WTC11 (cell line): Measurements from ENCODE around the gene C22orf23. TPM values are rescaled to one million over a fixed set of nuclear protein-coding genes. Genes with fewer than 3 reads are reported as not detected.

Source experiments
- ATAC-seq: fragments of 200-7000 bp; cut with Tn5 transposase; 2 replicates; pipeline ENCODE4 v1.10.0; 2021; ENCODE audit warnings: mild to moderate bottlenecking, moderate library complexity
- CTCF ChIA-PET: fragments of 300-600 bp; sonication (Branson Sonifier 250); formaldehyde crosslinking; loops from one replicate; lab custom pipeline; 2021; ENCODE audit warnings: antibody characterized with exemption; lab: Charles Lee
- POLR2A ChIA-PET: fragments of 350-600 bp; sonication (Branson Sonifier 250); formaldehyde crosslinking; loops from one replicate; lab custom pipeline; 2021; ENCODE audit warnings: antibody characterized with exemption; lab: Charles Lee
- DNase-seq: peaks from one replicate; pipeline ENCODE4 v3.0.0; 2021; ENCODE audit warnings: low spot score
- H3K27ac Mint-ChIP-seq: 2 replicates; pipeline ENCODE4 v1.8.0; 2021; ENCODE audit warnings: mixed read lengths
- H3K27me3 Mint-ChIP-seq: 2 replicates; pipeline ENCODE4 v1.8.0; 2021; ENCODE audit warnings: low read depth, mild to moderate bottlenecking, moderate library complexity, mixed read lengths
- H3K36me3 Mint-ChIP-seq: 2 replicates; pipeline ENCODE4 v1.8.0; 2021; ENCODE audit warnings: mixed read lengths
- H3K4me1 Mint-ChIP-seq: 2 replicates; pipeline ENCODE4 v1.8.0; 2022; ENCODE audit warnings: mixed read lengths
- H3K4me3 Mint-ChIP-seq: 2 replicates; pipeline ENCODE4 v1.8.0; 2021; ENCODE audit warnings: mild to moderate bottlenecking, moderate library complexity, mixed read lengths
- H3K9me3 Mint-ChIP-seq: 2 replicates; pipeline ENCODE4 v1.8.0; 2021; ENCODE audit warnings: mixed read lengths
- ESRRA ChIP-seq: sonication (generic); formaldehyde crosslinking; IDR thresholded peaks from 2 replicates; pipeline ENCODE4 v1.8.1; 2022; ENCODE audit warnings: mild to moderate bottlenecking, missing genetic modification reagents, borderline replicate concordance
- SMAD3 ChIP-seq: sonication (generic); formaldehyde crosslinking; IDR thresholded peaks from 2 replicates; pipeline ENCODE4 v1.8.0; 2022; ENCODE audit warnings: missing genetic modification reagents, mild to moderate bottlenecking, borderline replicate concordance
- SOX15 ChIP-seq: fragments of 250-450 bp; sonication (Bioruptor Pico); IDR thresholded peaks from 2 replicates; pipeline ENCODE4 v1.9.0; 2021; ENCODE audit warnings: mild to moderate bottlenecking
- SP1 ChIP-seq: sonication (generic); formaldehyde crosslinking; conservative IDR thresholded peaks from 2 replicates; pipeline ENCODE4 v1.8.1; 2022; ENCODE audit warnings: missing genetic modification reagents
- TEAD4 ChIP-seq: sonication (generic); formaldehyde crosslinking; IDR thresholded peaks from 2 replicates; pipeline ENCODE4 v1.8.0; 2022; ENCODE audit warnings: mild to moderate bottlenecking, missing genetic modification reagents
- ZBTB21 ChIP-seq: sonication (generic); formaldehyde crosslinking; IDR thresholded peaks from 2 replicates; pipeline ENCODE4 v1.8.1; 2023; ENCODE audit warnings: mild to moderate bottlenecking, missing genetic modification reagents, borderline replicate concordance
- ZNF263 ChIP-seq: sonication (generic); formaldehyde crosslinking; IDR thresholded peaks from 2 replicates; pipeline ENCODE4 v1.8.1; 2022; ENCODE audit warnings: low read depth, mild to moderate bottlenecking, moderate library complexity, missing genetic modification reagents
- ZNF317 ChIP-seq: sonication (generic); formaldehyde crosslinking; IDR thresholded peaks from 2 replicates; pipeline ENCODE4 v1.8.1; 2023; ENCODE audit warnings: low read depth, mild to moderate bottlenecking, moderate library complexity, missing genetic modification reagents, borderline replicate concordance
- total RNA-seq: library from RNA; stranded (reverse); gene quantifications from 3 replicates; pipeline ENCODE4 v1.2.3, GENCODE V29; 2021
- TF ChIP-seq, protein P1 (sequence below): fragments of 200-600 bp; IDR thresholded peaks from 2 replicates; pipeline ENCODE4 v1.8.0; 2022; ENCODE audit warnings: antibody characterized with exemption
- TF ChIP-seq, protein P2 (sequence below): sonication (generic); formaldehyde crosslinking; conservative IDR thresholded peaks from 2 replicates; pipeline ENCODE4 v1.8.1; 2022; ENCODE audit warnings: mild to moderate bottlenecking, missing genetic modification reagents
- TF ChIP-seq, protein P3 (sequence below): sonication (generic); formaldehyde crosslinking; IDR thresholded peaks from 2 replicates; pipeline ENCODE4 v1.8.1; 2022; ENCODE audit warnings: missing genetic modification reagents, borderline replicate concordance
- TF ChIP-seq, protein P4 (sequence below): sonication (generic); formaldehyde crosslinking; IDR thresholded peaks from 2 replicates; pipeline ENCODE4 v1.8.0; 2022; ENCODE audit warnings: mild to moderate bottlenecking, missing genetic modification reagents
- TF ChIP-seq, protein P5 (sequence below): sonication (generic); formaldehyde crosslinking; IDR thresholded peaks from 2 replicates; pipeline ENCODE4 v1.8.0; 2022; ENCODE audit warnings: mild to moderate bottlenecking, missing genetic modification reagents
- TF ChIP-seq, protein P6 (sequence below): sonication (generic); formaldehyde crosslinking; IDR thresholded peaks from 2 replicates; pipeline ENCODE4 v1.8.1; 2023; ENCODE audit warnings: mild to moderate bottlenecking, missing genetic modification reagents
- TF ChIP-seq, protein P7 (sequence below): fragments of 250-450 bp; sonication (Bioruptor Pico); IDR thresholded peaks from 2 replicates; pipeline ENCODE4 v1.9.0; 2021; ENCODE audit warnings: mild to moderate bottlenecking, borderline replicate concordance
- TF ChIP-seq, protein P8 (sequence below): sonication (generic); formaldehyde crosslinking; IDR thresholded peaks from 2 replicates; pipeline ENCODE4 v1.8.0; 2022; ENCODE audit warnings: missing genetic modification reagents

Gene C22orf23
- total RNA-seq, 1 experiment from 2014 or later = 0.72 TPM

DNA sequence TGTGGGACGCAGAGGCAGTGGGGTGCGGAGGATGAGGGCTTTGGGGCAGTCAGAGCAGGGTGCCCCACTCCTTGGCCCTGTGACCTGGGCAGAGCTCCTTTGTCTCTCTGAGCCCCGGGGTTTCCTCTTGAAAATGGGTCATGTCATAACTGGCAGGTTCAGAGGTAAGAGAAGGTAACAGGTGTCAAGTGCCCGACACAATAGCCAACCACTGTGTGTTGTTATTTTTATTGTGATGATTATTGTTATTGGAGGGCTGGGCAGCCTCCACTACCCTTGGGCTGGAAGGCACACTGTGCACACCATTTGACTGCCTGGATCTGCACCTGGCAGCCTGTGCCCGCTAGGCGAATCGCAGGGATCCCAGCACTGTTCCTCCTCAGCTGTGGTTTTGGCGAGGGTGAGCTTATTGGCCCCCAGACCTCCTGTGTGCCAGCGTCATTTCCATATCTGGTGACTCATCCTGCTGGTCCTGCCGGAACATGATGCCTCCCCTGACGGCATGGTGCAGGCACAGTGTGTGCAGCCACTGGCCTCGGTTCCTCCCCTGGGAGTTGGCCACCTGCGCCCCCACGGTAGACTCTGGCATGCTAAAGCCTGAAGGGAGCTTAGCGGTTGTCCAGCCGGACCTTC lies 46.4 kb upstream of the C22orf23 start:
- Mint-ChIP-seq H3K27me3 (peaks cover 2% of the 10 kb centered on the region; the same call in 1 of the 2 replicates), H3K4me1 (peaks cover 27% of the 10 kb centered on the region), H3K9me3 (no peaks in the 10 kb centered on the region), H3K4me3 (no peak overlapping the region), H3K27ac (0 out of 2 replicates have a peak overlapping the region, but pooled peaks have one; percentile 7), H3K36me3 (no peaks in the 10 kb centered on the region)
- DNase-seq (no peak), ATAC-seq (peak; percentile 45)
- CTCF ChIA-PET = interaction anchor here (0.6 to 1.5 kb wide), 5 partner anchors 12 to 182 kb away, joined by 3 to 6 read pairs (median 3); no protein-coding TSS in a partner anchor
- TF ChIP-seq TEAD4 (CRISPR knock-in tag) (no peak), ZNF317 (CRISPR knock-in tag) (no peak), ESRRA (CRISPR knock-in tag) (no peak), ZBTB21 (CRISPR knock-in tag) (no peak), SMAD3 (CRISPR knock-in tag) (no peak), SOX15 (CRISPR knock-in tag) (no peak), SP1 (CRISPR knock-in tag) (no peak)
- TF ChIP-seq, protein P1, sequence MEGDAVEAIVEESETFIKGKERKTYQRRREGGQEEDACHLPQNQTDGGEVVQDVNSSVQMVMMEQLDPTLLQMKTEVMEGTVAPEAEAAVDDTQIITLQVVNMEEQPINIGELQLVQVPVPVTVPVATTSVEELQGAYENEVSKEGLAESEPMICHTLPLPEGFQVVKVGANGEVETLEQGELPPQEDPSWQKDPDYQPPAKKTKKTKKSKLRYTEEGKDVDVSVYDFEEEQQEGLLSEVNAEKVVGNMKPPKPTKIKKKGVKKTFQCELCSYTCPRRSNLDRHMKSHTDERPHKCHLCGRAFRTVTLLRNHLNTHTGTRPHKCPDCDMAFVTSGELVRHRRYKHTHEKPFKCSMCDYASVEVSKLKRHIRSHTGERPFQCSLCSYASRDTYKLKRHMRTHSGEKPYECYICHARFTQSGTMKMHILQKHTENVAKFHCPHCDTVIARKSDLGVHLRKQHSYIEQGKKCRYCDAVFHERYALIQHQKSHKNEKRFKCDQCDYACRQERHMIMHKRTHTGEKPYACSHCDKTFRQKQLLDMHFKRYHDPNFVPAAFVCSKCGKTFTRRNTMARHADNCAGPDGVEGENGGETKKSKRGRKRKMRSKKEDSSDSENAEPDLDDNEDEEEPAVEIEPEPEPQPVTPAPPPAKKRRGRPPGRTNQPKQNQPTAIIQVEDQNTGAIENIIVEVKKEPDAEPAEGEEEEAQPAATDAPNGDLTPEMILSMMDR = no peak
- TF ChIP-seq, protein P2, sequence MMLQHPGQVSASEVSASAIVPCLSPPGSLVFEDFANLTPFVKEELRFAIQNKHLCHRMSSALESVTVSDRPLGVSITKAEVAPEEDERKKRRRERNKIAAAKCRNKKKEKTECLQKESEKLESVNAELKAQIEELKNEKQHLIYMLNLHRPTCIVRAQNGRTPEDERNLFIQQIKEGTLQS = no peak
- TF ChIP-seq, protein P3, sequence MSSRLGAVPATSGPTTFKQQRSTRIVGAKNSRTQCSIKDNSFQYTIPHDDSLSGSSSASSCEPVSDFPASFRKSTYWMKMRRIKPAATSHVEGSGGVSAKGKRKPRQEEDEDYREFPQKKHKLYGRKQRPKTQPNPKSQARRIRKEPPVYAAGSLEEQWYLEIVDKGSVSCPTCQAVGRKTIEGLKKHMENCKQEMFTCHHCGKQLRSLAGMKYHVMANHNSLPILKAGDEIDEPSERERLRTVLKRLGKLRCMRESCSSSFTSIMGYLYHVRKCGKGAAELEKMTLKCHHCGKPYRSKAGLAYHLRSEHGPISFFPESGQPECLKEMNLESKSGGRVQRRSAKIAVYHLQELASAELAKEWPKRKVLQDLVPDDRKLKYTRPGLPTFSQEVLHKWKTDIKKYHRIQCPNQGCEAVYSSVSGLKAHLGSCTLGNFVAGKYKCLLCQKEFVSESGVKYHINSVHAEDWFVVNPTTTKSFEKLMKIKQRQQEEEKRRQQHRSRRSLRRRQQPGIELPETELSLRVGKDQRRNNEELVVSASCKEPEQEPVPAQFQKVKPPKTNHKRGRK (CRISPR knock-in tag) = no peak
- TF ChIP-seq, protein P4, sequence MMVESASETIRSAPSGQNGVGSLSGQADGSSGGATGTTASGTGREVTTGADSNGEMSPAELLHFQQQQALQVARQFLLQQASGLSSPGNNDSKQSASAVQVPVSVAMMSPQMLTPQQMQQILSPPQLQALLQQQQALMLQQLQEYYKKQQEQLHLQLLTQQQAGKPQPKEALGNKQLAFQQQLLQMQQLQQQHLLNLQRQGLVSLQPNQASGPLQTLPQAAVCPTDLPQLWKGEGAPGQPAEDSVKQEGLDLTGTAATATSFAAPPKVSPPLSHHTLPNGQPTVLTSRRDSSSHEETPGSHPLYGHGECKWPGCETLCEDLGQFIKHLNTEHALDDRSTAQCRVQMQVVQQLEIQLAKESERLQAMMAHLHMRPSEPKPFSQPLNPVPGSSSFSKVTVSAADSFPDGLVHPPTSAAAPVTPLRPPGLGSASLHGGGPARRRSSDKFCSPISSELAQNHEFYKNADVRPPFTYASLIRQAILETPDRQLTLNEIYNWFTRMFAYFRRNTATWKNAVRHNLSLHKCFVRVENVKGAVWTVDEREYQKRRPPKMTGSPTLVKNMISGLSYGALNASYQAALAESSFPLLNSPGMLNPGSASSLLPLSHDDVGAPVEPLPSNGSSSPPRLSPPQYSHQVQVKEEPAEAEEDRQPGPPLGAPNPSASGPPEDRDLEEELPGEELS = no peak
- TF ChIP-seq, all 79 proteins: peak for 0
- POLR2A ChIA-PET = no interaction called here

DNA sequence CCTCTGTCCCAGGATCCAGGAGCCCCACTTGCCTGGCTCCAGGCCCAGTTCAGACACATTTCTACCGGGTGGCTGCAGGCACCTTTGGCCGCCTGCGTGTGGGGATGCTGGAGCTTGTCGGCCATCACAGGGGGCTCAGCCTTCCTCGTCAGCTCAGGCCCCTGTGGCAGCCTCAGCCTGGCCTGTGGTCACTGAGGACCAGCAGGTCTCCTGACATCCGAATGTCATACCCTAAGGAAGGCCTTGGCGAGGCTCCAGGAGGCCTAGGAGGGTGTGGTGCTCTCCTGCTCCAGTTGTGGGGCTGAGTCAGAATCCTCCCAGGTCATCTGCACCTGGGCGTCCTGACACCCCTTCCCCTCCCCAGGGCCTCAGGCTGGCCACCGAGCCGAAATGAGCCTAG lies 45.8 kb upstream of the C22orf23 start:
- ATAC-seq = no peak
- TF ChIP-seq, protein P5, sequence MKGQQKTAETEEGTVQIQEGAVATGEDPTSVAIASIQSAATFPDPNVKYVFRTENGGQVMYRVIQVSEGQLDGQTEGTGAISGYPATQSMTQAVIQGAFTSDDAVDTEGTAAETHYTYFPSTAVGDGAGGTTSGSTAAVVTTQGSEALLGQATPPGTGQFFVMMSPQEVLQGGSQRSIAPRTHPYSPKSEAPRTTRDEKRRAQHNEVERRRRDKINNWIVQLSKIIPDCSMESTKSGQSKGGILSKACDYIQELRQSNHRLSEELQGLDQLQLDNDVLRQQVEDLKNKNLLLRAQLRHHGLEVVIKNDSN (CRISPR knock-in tag) = no peak
- TF ChIP-seq, protein P6, sequence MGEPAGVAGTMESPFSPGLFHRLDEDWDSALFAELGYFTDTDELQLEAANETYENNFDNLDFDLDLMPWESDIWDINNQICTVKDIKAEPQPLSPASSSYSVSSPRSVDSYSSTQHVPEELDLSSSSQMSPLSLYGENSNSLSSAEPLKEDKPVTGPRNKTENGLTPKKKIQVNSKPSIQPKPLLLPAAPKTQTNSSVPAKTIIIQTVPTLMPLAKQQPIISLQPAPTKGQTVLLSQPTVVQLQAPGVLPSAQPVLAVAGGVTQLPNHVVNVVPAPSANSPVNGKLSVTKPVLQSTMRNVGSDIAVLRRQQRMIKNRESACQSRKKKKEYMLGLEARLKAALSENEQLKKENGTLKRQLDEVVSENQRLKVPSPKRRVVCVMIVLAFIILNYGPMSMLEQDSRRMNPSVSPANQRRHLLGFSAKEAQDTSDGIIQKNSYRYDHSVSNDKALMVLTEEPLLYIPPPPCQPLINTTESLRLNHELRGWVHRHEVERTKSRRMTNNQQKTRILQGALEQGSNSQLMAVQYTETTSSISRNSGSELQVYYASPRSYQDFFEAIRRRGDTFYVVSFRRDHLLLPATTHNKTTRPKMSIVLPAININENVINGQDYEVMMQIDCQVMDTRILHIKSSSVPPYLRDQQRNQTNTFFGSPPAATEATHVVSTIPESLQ (CRISPR knock-in tag) = no peak
- TF ChIP-seq ZNF263 (CRISPR knock-in tag) = no peak
- TF ChIP-seq, protein P7, sequence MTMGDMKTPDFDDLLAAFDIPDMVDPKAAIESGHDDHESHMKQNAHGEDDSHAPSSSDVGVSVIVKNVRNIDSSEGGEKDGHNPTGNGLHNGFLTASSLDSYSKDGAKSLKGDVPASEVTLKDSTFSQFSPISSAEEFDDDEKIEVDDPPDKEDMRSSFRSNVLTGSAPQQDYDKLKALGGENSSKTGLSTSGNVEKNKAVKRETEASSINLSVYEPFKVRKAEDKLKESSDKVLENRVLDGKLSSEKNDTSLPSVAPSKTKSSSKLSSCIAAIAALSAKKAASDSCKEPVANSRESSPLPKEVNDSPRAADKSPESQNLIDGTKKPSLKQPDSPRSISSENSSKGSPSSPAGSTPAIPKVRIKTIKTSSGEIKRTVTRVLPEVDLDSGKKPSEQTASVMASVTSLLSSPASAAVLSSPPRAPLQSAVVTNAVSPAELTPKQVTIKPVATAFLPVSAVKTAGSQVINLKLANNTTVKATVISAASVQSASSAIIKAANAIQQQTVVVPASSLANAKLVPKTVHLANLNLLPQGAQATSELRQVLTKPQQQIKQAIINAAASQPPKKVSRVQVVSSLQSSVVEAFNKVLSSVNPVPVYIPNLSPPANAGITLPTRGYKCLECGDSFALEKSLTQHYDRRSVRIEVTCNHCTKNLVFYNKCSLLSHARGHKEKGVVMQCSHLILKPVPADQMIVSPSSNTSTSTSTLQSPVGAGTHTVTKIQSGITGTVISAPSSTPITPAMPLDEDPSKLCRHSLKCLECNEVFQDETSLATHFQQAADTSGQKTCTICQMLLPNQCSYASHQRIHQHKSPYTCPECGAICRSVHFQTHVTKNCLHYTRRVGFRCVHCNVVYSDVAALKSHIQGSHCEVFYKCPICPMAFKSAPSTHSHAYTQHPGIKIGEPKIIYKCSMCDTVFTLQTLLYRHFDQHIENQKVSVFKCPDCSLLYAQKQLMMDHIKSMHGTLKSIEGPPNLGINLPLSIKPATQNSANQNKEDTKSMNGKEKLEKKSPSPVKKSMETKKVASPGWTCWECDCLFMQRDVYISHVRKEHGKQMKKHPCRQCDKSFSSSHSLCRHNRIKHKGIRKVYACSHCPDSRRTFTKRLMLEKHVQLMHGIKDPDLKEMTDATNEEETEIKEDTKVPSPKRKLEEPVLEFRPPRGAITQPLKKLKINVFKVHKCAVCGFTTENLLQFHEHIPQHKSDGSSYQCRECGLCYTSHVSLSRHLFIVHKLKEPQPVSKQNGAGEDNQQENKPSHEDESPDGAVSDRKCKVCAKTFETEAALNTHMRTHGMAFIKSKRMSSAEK (CRISPR knock-in tag) = no peak
- TF ChIP-seq, protein P8, sequence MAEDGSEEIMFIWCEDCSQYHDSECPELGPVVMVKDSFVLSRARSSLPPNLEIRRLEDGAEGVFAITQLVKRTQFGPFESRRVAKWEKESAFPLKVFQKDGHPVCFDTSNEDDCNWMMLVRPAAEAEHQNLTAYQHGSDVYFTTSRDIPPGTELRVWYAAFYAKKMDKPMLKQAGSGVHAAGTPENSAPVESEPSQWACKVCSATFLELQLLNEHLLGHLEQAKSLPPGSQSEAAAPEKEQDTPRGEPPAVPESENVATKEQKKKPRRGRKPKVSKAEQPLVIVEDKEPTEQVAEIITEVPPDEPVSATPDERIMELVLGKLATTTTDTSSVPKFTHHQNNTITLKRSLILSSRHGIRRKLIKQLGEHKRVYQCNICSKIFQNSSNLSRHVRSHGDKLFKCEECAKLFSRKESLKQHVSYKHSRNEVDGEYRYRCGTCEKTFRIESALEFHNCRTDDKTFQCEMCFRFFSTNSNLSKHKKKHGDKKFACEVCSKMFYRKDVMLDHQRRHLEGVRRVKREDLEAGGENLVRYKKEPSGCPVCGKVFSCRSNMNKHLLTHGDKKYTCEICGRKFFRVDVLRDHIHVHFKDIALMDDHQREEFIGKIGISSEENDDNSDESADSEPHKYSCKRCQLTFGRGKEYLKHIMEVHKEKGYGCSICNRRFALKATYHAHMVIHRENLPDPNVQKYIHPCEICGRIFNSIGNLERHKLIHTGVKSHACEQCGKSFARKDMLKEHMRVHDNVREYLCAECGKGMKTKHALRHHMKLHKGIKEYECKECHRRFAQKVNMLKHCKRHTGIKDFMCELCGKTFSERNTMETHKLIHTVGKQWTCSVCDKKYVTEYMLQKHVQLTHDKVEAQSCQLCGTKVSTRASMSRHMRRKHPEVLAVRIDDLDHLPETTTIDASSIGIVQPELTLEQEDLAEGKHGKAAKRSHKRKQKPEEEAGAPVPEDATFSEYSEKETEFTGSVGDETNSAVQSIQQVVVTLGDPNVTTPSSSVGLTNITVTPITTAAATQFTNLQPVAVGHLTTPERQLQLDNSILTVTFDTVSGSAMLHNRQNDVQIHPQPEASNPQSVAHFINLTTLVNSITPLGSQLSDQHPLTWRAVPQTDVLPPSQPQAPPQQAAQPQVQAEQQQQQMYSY (CRISPR knock-in tag) = no peak

More for the DNA sequence above, 45.8 kb upstream of the C22orf23 start:
- H3K4me1 Mint-ChIP-seq = peaks cover 27% of the 10 kb centered on the region
- H3K27ac Mint-ChIP-seq = 0 out of 2 replicates have a peak overlapping the region, but pooled peaks have one; percentile 7
- peaks cover 2% of the 10 kb centered on the region; the same call in 1 of the 2 replicates for H3K27me3 Mint-ChIP-seq
- no peak for DNase-seq
- POLR2A ChIA-PET = no interaction called here
- H3K9me3 Mint-ChIP-seq = no peaks in the 10 kb centered on the region
- CTCF ChIA-PET = interaction anchor here (0.5 to 1.5 kb wide), 5 partner anchors 12 to 99 kb away, joined by 3 to 6 read pairs (median 3); no protein-coding TSS in a partner anchor
- no peaks in the 10 kb centered on the region for H3K36me3 Mint-ChIP-seq
- no peak overlapping the region for H3K4me3 Mint-ChIP-seq
